CD4-positive, alpha-beta T cell (primary cell): ENCODE data around the gene ARHGAP42. TPM values are rescaled to one million over a fixed set of nuclear protein-coding genes. Genes with fewer than 3 reads are reported as not detected.

Source experiments
- ATAC-seq: fragments of 200-7000 bp; cut with Tn5 transposase; one replicate; pipeline ENCODE4 v1.10.0; 2022; ENCODE audit warnings: mild to moderate bottlenecking; ENCODE audit not compliant: poor library complexity
- CTCF ChIA-PET: fragments of 350-600 bp; sonication (Branson Sonifier 250); formaldehyde crosslinking; loops from one replicate; lab custom pipeline; 2021; ENCODE audit warnings: antibody characterized with exemption, inconsistent platforms; lab: Charles Lee
- POLR2A ChIA-PET: fragments of 350-600 bp; sonication (Branson Sonifier 250); formaldehyde crosslinking; loops from one replicate; lab custom pipeline; 2021; ENCODE audit warnings: antibody characterized with exemption, inconsistent platforms; lab: Charles Lee
- DNase-seq, 14 experiments: peaks; one replicate each; pipeline ENCODE4 v3.0.0-alpha.2; 2013 to 2020; ENCODE audit warnings: mixed read lengths in 2 of 14
- H3K27ac ChIP-seq, 2 donors: one replicate each; pipeline versions ENCODE4 v1.5.1 to v1.7.0; 2013; ENCODE audit warnings: low read length in 2 of 2, low read depth in 1 of 2, mild to moderate bottlenecking in 1 of 2
- H3K27me3 ChIP-seq, 2 experiments: 1 replicate in 1 of 2; 2 replicates in 1 of 2; pipeline versions ENCODE4 v1.6.1 to v1.7.0; 2013; ENCODE audit warnings: low read length in 2 of 2, control low read depth in 1 of 2, mild to moderate bottlenecking in 1 of 2, moderate library complexity in 1 of 2; ENCODE audit not compliant: insufficient read depth in 2 of 2, control insufficient read depth in 1 of 2
- H3K36me3 ChIP-seq: one replicate; pipeline ENCODE4 v1.6.1; 2013; ENCODE audit warnings: low read length, control low read depth; ENCODE audit not compliant: insufficient read depth
- H3K4me1 ChIP-seq: one replicate; pipeline ENCODE4 v1.6.1; 2013; ENCODE audit warnings: low read length, control low read depth; ENCODE audit not compliant: insufficient read depth
- H3K4me3 ChIP-seq: one replicate; pipeline ENCODE4 v1.5.1; 2013; ENCODE audit warnings: mild to moderate bottlenecking, low read length, moderate library complexity
- H3K9me3 ChIP-seq, 2 experiments: 1 replicate in 1 of 2; 2 replicates in 1 of 2; pipeline versions ENCODE4 v1.6.1 to v1.7.0; 2013; ENCODE audit warnings: low read length in 2 of 2, mild to moderate bottlenecking in 2 of 2, control low read depth in 1 of 2, moderate library complexity in 1 of 2; ENCODE audit not compliant: control insufficient read depth in 1 of 2, insufficient read depth in 1 of 2
- H3K27ac Mint-ChIP-seq: one replicate; pipeline ENCODE4 v1.8.0; 2020; ENCODE audit warnings: mixed read lengths
- H3K27me3 Mint-ChIP-seq: one replicate; pipeline ENCODE4 v1.8.0; 2021; ENCODE audit warnings: mixed read lengths
- H3K36me3 Mint-ChIP-seq: one replicate; pipeline ENCODE4 v1.8.0; 2021; ENCODE audit warnings: low read depth, mixed read lengths
- H3K4me1 Mint-ChIP-seq: one replicate; pipeline ENCODE4 v1.8.0; 2021; ENCODE audit warnings: low read depth, mixed read lengths
- H3K4me3 Mint-ChIP-seq: one replicate; pipeline ENCODE4 v1.8.0; 2020; ENCODE audit warnings: mild to moderate bottlenecking, mixed read lengths
- H3K9me3 Mint-ChIP-seq: one replicate; pipeline ENCODE4 v1.8.0; 2020; ENCODE audit warnings: mixed read lengths
- intact Hi-C, 2 experiments: fragments of 100-400 bp; cut with DNase I in 1 of 2; cut with micrococcal nuclease in 1 of 2; formaldehyde crosslinking; loops; one replicate each; pipeline versions ENCODE4 v1.15.1 to v1.9.0; 2023 to 2025; cut with DNase I, micrococcal nuclease
- total RNA-seq, 174 experiments: library from RNA in 2 of 174; stranded (reverse) in 2 of 174; gene quantifications; one replicate each; pipeline ENCODE4 v1.2.3 and lab custom pipeline; 2021 to 2026
- TF ChIP-seq, protein P1 (sequence below): fragments of 200-600 bp; IDR thresholded peaks from one replicate; pipeline ENCODE4 v1.8.0; 2022; ENCODE audit warnings: antibody characterized with exemption, mild to moderate bottlenecking

Gene ARHGAP42
- total RNA-seq, 2 experiments from 2014 or later: not detected

GRCh38 chr11:100727410-100727809 is 40.3 kb downstream of the ARHGAP42 start:
- H3K36me3 Mint-ChIP-seq: no peaks in the 10 kb centered on the region
- no peaks in the 10 kb centered on the region for H3K27me3 Mint-ChIP-seq
- H3K9me3 Mint-ChIP-seq: no peaks in the 10 kb centered on the region
- DNase-seq: no peak
- ChIA-PET POLR2A (no interaction called here), CTCF (no interaction called here)
- no peak overlapping the region for H3K27ac Mint-ChIP-seq
- Histone ChIP-seq H3K9me3 (peaks cover 0 to 10% of the 10 kb centered on the region in 2 experiments), H3K4me1 (no peaks in the 10 kb centered on the region), H3K27me3 (no peaks in the 10 kb centered on the region), H3K27ac (no peak overlapping the region), H3K36me3 (no peaks in the 10 kb centered on the region), H3K4me3 (no peak overlapping the region)
- TF ChIP-seq, protein P1, sequence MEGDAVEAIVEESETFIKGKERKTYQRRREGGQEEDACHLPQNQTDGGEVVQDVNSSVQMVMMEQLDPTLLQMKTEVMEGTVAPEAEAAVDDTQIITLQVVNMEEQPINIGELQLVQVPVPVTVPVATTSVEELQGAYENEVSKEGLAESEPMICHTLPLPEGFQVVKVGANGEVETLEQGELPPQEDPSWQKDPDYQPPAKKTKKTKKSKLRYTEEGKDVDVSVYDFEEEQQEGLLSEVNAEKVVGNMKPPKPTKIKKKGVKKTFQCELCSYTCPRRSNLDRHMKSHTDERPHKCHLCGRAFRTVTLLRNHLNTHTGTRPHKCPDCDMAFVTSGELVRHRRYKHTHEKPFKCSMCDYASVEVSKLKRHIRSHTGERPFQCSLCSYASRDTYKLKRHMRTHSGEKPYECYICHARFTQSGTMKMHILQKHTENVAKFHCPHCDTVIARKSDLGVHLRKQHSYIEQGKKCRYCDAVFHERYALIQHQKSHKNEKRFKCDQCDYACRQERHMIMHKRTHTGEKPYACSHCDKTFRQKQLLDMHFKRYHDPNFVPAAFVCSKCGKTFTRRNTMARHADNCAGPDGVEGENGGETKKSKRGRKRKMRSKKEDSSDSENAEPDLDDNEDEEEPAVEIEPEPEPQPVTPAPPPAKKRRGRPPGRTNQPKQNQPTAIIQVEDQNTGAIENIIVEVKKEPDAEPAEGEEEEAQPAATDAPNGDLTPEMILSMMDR: no peak
- H3K4me3 Mint-ChIP-seq: no peak overlapping the region
- ATAC-seq: no peak
- H3K4me1 Mint-ChIP-seq: no peaks in the 10 kb centered on the region
- intact Hi-C loops: no loop called here

- Mint-ChIP-seq H3K36me3 (no peaks in the 10 kb centered on the region), H3K4me1 (no peaks in the 10 kb centered on the region), H3K9me3 (peaks cover 2% of the 10 kb centered on the region), H3K27ac (no peak overlapping the region), H3K27me3 (no peaks in the 10 kb centered on the region), H3K4me3 (no peak overlapping the region)
- TF ChIP-seq, protein P1: no peak
- H3K4me1 ChIP-seq: no peaks in the 10 kb centered on the region
- H3K4me3 ChIP-seq: no peak overlapping the region
- H3K9me3 ChIP-seq: peaks cover 0 to 6% of the 10 kb centered on the region in 2 experiments
- no peaks in the 10 kb centered on the region for H3K36me3 ChIP-seq
- ATAC-seq: no peak
- ChIA-PET CTCF (no interaction called here), POLR2A (no interaction called here)
- no peak overlapping the region for H3K27ac ChIP-seq
- DNase-seq: no peak
- intact Hi-C loops: no loop called here
- no peaks in the 10 kb centered on the region for H3K27me3 ChIP-seq
Observed at GRCh38 chr11:100730266-100730665, 43.2 kb downstream of the ARHGAP42 start.

DNA sequence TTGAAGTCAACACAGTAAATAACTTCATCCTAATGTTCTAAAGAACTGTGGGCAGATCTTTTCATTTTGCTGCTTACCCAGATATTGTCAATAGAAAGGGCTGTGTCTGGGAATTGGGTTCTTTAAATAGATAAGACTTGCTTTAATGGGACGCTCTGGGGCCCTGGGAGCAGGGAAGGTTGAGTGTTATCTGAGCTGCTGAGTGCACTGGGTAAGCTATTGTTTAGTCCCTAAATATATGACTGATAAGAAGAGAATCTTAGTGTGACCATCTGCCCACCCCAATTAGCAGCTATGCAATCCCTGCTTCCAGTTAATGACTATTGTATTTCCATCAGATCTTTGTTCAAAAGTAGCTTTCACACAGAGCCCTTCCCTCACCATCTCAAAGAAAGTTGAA is 44.4 kb downstream of the ARHGAP42 start:
- no peak for ATAC-seq
- no peak overlapping the region for H3K4me3 Mint-ChIP-seq
- TF ChIP-seq, protein P1: no peak
- no peak overlapping the region for H3K27ac ChIP-seq
- no peaks in the 10 kb centered on the region for H3K27me3 Mint-ChIP-seq
- no peak for DNase-seq
- no peaks in the 10 kb centered on the region for H3K4me1 ChIP-seq
- peaks cover 0 to 4% of the 10 kb centered on the region in 2 experiments for H3K9me3 ChIP-seq
- H3K9me3 Mint-ChIP-seq: peaks cover 2% of the 10 kb centered on the region
- H3K27me3 ChIP-seq: no peaks in the 10 kb centered on the region
- no peaks in the 10 kb centered on the region for H3K36me3 ChIP-seq
- H3K4me3 ChIP-seq: no peak overlapping the region
- H3K4me1 Mint-ChIP-seq: no peaks in the 10 kb centered on the region
- intact Hi-C loops: no loop called here
- CTCF ChIA-PET: no interaction called here
- H3K36me3 Mint-ChIP-seq: no peaks in the 10 kb centered on the region
- H3K27ac Mint-ChIP-seq: no peak overlapping the region
- POLR2A ChIA-PET: interaction anchor here (0.6 kb wide), 1 partner anchor 129 kb away, joined by 3 read pairs; no protein-coding TSS in a partner anchor
